Activated gamma-delta T cell treated with anti-CD3 and anti-CD28 coated beads, Interleukin-2, amount 50 U/mL, for 16 hours (primary cell): ENCODE measurements around the gene HSPA1L.
"Not testable (repeated sequence)": the region's sequence is repeated elsewhere in the genome, so short reads cannot be mapped to it uniquely, and the experiment has no call there.

Experiments
- DNase-seq: peaks from one replicate; pipeline ENCODE4 v3.0.0-alpha.2; 2020; ENCODE audit warnings: low read depth

The HSPA1L gene

DNA sequence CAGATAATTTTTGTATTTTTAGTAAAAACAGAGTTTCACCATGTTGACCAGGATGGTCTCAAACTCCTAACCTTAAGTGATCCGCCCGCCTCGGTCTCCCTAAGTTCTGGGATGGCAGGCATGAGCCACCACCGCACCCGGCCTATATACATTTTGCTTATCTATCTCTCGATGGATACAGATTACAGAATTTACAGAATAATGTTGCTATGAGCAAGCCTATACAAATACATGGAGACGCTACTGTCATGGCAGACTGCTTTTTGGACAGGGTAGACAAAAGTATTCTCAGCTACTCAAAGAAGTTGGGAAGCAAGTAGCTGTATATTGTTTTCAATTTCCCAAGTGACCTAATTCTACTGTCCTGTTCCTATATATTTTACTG lies 1.6 kb downstream of the HSPA1L start:
- no peak for DNase-seq

DNA sequence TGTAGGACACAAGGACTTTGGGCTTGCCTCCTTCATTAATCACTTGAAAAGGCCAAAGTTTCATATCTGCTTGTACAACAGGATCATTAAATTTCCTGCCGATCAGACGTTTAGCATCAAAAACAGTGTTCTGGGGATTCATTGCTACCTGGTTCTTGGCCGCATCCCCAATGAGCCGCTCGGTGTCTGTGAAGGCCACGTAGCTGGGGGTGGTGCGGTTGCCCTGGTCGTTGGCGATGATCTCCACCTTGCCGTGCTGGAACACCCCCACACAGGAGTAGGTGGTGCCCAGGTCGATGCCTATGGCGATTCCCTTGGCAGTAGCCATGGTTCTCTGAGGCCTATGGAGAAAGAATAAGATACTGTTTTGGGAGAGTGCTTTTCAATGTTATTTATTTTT lies 3.4 kb downstream of the HSPA1L start:
- no peak for DNase-seq

DNA sequence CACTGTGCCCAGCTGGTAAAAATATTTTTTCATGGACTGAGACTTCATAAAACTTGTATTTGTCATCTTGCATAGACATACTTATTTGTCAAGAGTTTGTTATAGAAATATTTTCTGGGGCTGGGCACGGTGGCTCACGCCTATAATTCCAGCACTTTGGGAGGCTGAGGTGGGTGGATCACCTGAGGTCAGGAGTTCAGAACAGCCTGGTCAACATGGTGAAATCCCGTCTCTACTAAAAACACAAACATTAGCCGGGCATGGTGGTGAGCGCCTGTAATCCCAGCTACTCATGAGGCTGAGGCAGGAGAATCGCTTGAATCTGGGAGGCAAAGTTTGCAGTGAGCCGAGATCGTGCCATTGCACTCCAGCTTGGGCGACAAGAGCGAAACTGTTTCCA lies 6.5 kb downstream of the HSPA1L start:
- not testable (repeated sequence) for DNase-seq

DNA sequence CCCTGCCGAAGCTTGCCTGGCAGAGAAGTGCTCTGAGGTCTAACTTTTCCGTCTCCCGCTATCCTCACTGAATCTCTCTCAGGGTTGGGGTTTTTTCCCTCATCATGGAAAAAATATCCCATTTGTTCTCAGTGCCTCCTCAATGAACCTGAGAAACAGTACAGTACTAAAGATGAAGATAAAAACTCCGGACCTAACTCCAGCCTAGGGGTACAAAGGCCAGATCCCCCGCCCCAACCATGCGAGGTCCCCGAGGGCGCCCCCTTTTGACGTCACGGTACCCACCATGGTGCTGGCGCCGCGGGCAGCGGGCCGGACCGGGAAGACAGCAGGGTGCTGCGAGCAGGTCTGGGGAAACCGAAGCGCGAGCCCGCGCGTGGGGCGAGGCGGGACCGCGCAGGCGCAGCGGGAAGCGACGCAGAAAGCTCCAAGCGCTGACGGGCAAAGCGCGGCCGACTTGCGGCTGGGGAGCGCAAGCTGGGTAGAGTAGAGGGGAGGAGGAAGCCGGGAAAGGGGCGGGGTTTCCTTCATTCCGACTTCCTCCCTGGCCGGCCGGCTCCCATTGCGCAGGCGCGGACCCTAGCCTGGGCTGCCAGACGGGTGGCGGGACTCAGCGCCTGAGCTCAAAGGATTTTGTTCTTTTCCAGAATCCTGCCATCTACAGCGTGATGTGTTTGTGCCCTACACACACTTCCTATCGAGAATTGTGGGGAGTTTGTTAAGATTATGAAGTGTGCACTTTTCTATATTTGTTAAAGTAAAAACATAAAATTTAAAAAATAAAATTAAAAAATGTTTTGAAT lies 8.4 kb downstream of the HSPA1L start, which contains the start of gene LSM2:
Gene LSM2, minus strand, starts transcription at position 497 of the 803 bp plus-strand sequence. Its CDS starts 209 bp downstream, at position 288.
- peak; percentile 94 for DNase-seq

DNA sequence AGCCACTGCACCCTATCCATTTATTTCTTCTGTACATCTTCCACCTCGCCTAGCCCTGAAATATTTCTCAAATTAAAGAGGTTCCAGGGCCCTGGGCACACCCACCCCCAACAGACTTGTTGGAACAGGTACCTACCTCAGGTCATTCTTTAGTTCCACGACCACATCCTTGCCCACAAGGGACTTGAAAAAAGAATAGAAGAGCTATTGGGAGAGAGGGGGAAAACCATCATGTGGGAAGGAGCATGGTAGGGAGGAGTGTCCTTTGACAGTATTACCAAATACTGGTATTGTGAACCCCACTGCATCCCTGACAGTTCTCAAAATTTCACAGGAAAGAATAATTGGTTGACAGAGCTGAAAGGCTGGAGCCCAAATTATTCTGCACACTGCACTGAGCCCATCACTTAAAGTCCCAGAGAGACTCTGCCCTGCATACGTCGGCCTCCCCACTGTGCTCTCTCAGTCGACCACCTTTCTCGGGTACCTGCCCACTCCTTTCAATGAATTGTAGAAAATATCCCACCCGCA lies 9.1 kb downstream of the HSPA1L start:
- DNase-seq = no peak

DNA sequence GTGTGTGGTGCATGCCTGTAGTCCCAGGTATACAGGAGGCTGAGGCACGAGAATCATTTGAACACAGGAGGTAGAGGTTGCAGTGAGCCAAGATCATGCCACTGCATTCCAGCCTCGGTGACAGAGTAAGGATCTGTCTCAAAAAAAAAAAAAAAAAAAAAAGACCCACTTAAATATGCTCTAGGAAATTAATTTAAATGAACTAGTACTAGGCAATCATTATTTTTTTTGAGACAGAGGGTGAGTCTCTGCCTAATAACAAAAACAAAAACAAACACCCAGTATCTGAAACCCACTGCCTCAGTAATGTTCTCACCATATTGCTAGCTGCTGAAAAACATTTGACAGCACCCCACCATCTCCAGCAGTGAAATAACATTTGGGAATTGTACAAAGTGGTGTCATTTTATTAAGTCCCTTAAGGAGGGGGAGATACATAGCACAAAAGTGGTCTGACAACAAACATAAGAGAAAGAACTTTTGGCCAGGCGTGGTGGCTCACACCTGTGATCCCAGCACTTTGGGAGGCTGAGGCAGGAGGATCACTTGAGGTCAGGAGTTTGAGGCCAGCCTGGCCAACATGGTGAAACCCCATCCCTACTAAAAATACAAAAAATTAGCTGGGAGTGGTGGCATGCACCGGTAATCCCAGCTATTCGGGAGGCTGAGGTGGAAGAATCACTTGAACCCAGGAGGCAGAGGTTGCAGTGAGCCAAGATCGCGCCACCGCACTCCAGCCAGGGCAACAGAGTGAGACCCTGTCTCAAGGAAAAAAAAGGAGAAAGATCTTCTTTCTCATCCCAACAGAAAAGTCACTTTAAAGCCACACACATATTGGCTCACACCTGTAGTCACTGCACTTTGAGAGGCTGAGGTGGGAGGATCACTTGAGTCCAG lies 13.8 kb downstream of the HSPA1L start:
- DNase-seq = not testable (repeated sequence)

DNA sequence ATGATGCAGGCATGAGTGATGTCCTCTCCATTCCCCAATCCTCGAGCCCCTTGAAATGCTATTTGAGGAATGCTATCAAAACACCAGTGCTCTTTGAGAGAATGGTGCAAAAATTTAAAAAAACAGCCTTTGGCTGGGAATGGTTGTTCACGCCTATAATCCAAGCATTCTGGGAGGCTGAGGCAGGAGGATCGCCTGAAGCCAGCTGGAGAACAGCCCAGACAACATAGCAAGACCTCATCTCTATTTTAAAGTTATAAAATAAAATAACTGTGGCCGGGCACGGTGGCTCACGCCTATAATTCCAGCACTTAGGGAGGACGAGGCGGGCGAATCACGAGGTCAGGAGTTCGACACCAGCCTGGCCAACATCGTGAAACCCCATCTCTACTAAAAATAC lies 15.3 kb downstream of the HSPA1L start:
- DNase-seq = no peak

DNA sequence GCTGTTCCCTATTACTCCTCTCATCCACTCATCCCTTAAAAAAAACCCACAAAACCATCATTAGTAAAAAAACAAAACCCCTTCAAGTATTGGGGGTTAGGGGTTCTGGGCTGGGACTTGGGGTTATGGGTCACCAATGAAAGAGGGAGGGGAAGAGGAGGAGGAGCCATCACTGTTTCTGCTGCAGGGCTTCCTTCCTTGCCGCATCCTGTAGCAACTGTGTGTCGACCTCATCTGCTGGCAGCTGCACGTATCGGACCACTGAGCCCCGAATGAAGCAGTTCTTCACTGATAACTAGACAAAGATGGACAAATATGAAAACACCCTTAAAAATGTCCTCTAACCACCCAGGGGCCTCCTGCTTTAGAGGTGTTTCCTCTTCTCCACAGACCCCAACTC lies 17.5 kb downstream of the HSPA1L start:
- no peak for DNase-seq

DNA sequence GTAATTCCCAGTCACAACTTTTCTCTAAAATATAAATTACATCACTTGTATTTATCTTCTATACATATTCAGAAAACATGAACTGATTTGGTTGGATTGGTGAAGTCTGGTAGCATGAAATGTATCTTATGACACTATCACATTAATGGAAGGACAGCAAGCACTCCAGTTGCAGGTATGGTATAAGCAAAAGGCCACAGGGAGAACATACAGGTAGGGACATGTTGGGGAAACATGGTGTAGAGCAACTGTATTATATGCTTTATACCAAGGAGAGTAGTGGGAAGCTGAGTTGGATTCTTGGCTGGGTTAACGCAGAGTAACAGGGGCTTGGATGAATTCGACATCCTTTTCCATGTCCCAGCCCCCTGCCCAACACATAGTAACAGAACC lies 18.1 kb downstream of the HSPA1L start:
- no peak for DNase-seq

DNA sequence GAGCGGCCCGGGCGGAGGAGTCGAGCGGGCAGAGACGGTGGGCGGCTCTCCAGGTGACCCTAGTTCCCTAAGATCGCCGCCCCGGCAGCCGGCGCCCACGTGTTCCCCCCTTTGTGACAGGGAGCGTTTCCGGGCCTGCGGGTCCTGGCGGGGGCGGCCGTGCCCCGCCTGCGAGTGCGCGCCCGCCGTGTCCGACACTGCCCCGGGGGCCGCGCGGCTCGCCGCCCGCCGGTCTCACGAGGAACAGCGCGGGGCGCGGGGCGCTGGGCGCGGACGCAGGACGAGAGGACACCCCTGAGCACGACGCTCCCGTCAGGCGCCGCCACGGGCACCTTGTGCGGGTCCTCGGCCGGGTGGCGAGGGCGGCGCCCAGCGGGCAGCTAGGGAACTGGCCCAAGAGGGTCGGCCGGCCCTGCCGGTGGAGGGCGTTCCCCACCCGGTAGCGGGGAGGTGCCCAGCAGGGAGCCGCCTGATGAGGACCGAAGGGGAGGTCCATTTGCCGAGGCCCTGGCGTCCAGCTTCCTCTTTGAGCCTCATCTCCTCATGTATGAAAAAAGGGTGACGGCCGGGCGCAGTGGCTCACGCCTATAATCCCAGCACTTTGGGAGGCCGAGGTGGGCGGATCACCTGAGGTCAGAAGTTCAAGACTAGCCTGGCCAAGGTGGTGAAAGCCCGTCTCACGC lies 19.3 kb downstream of the HSPA1L start, which contains the start of gene VARS1:
Gene VARS1, minus strand, starts transcription at position 137 of the 683 bp plus-strand sequence. CDS start 535 bp downstream, outside the sequence.
- peak; percentile 70 for DNase-seq

DNA sequence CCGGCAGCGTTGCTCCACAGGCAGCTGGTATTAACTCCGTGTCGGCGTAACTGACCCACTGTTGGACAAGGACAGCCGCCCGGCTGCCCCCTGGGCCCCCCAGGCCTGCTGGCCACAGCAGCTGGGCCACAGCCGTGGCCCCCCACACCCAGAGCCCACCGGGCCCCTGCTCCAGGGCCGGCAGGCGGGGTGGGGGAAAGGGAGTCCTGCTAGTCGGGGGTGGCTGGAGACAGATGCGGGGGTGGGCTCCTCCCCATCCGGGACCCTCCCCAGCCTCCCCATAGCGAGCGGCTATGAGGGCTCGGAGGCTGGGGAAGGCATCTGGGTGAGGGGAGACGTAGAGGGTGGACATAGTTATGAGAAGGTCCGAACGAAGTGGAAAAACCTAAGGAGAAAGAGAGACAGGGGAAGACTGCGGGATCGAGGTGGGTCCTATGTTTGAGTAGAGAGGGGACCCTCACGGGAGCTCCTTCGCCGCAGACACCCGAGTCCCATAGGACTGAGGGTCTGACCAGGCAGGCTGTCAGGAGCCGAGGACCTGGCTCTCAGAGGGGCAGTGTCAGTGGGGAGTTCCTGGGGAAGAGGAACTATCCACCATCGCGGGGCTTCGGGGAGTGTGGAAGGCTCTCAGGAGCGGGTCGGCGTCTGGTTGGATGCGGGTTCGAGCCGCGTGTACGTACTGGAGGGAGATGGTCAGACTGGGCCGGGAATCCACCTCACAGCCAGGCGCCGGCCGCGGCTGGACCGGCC lies 20.0 kb downstream of the HSPA1L start:
- DNase-seq = no peak

DNA sequence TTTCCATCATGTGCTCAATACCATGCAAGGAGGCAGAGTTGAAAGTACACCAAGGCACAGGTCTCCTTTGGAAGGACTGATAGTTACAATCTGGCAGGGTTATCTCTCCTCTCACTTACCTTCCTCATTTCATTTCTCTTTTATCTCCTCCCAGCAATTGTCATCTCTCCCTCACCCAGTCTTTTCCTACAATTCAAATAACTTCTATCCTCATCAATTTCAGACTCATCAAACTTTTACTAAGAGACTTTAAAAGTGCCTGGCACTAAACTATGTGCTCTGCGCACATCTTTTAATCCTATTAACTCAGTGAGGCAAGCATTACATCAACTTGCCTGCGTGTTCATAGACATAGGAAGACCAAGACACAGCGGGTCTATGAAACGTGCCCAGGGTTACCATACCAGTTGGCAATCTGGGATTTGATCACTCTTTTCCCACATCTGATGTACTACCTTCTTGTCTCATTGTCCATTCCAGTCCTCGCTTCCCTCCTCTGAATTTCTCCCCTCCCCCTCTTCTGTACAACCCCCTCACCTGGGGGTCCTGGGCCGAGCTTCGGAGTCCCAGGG lies 20.7 kb downstream of the HSPA1L start:
- DNase-seq = no peak

DNA sequence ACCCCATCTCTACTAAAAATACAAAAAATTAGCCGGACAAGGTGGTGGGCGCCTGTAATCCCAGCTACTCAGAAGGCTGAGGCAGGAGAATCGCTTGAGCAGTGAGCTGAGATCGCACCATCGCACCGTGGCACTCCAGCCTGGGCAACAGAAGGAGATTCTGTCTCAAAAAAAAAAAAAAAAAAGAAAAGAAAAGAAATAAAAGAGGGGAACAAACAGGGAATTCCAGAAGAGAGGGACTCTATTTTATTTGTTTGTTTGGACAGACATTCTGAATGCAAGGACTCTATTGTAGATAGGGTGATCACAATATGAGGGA lies 21.2 kb downstream of the HSPA1L start:
- not testable (repeated sequence) for DNase-seq

DNA sequence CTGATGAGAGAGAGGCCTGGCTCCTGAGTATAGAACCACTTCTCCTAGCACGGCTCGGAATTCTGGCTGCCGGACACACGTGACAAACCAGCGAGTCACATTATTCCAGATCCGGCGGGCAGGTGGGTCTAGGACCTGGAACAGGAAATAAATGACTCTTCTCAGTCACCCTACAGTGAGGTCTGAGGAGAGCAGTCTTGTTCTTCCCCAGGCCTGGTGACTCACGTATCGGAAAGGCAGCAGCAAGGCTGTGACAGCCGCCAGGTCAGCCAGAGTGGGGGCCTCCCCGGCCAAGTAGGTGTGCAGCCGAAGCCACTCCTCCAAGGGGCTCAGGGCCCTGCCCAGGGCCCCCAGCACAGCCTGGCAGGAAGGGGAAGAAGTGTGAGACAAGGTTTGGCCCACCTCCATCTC lies 22.3 kb downstream of the HSPA1L start:
- DNase-seq = no peak

DNA sequence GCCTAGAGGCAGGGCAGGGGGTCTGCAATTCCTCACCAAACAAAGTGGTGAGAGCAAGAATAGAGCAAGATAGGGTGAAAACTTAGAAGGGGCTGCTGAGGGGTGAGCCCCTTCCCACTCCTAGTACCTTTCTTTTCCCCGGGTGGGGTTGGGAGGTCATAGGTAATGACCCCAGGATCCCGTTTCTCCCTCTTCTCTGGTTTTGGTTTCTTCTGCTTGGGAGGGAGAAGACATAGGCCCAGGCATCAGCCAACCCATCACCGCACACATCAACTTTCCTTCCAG lies 23.1 kb downstream of the HSPA1L start:
- DNase-seq = no peak

DNA sequence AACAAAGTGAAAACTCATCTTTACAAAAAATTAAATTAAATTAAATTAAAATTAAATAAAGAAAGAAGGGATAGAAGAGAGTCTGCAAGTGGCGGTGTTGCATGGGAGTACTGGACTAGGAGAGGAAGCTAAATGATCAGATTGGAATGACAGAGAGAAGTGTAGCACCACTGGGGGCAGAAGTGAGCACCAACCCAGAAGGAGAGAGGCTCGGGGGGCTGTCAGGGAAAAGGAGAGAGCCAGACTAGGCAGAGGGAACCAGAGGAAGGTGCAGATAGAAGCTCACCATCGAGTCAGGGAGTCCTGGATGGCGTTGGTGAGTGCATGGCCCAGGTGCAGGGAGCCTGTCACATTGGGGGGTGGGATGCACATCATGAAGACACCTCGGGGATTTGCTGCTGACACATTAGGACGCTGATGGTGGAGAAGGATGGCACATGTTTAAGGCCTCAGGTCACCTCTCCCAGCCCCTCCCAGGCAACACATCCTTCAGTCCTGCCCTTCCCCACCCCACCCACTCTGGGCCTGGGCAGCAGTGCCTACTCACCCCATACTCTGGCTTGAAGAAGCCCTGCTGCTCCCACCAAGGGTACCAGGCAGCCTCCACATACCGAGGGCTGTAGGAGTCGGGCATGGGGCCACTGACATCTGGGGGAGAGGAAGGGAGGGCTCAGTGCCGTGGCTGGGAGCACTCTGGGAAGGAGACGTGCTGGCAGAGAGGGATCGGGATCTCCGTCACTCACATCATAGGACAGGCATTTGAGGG lies 23.6 kb downstream of the HSPA1L start:
- DNase-seq = no peak

DNA sequence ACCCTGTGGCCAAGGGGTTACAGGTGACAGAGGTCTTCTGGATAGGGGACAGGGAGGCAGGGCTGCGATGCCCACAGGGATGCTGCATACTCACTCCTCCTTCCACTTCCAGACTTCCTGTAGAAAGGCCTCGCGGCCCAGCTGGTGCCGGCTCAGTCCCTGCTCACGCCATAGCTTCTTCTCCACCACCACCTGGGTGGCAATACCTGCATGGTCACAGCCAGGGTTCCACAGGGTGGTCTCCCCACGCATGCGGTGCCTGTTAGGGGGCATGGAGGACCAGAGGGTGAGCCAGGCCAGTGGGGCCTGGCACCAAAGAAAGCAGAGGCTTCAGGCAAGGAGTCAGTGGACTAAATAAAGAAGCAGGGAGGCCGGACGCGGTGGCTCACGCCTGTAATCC lies 29.6 kb downstream of the HSPA1L start:
- no peak for DNase-seq

DNA sequence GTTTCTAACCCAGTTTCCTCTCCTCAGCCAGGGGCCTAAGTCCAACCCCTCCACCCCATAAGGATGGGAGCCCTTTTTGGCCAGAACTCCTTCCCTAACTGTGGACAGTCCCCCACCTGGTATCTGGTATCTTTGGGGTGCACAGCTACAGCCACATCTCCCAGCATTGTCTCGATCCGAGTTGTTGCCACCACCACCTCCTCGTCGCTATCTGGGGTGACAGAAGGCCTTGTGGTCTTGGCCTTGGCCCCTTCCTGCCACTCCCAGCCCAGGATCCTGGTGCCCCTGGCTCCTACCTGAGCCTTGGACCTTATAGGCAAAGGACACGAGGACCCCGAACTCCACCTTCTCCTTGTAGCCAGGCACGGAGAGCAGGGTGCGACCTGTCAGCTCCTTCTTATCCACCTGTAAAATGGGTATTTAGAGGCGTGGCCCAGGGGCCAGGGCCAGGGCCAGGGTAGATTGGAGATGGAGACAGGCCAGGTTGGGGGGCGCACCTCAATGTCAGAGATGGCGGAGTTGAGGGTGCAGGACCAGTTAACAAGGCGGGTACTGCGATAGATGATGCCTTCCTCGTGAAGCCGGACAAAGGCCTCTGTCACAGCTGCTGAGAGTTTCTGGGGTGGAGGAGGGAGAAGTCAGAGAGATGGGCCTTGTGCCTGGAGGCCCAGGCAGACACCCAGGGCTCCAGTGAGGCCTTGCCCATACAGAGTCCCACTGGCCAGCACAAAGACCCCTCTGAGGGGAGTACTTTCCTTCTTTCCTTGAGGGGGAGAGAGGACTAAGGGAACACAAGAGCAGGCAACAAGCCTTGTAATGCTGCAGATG lies 30.8 kb downstream of the HSPA1L start:
- no peak for DNase-seq

DNA sequence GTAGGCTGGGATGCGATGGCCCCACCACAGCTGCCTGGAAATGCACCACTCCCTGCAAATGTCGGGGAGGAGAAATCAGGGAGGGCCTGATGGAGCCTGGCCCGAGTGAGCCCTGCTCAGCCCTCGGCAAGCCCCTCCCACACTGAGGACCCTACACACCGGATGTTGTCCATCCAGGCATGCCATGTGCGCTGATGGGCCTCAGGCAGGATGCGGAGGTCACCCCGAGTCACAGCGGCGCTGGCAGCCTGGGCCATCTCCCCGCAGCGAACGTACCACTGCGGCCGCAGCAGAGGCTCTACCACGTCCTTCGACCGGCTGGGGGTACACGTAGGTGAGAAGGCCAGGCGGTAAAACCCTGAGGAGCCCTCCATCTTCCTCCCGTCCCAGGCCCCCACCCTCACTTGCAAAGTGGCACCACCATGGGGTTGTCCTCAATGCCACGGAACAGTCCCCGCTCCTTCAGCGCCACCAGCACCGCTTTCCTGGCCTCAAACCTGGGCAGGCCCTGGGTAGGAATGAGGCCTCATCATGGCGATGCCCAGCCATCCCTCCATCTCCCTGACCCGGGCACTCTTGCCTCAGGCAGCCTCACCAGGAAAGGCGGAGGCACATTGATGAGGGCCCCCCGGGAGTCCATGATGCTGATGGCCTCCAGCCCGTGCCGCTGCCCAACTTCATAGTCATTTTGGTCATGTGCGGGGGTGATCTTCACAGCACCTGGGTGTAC lies 32.8 kb downstream of the HSPA1L start:
- no peak for DNase-seq
